Omental fat pad (tissue), 4 donors: Measurements from ENCODE around the gene ABCG5. TPM values are rescaled to one million over a fixed set of nuclear protein-coding genes. Genes with fewer than 3 reads are reported as not detected.

ENCODE experiments used
- ATAC-seq: fragments of 150-250 bp; one replicate; pipeline ENCODE4 v1.9.1; 2016; ENCODE audit warnings: mild to moderate bottlenecking, moderate library complexity; ENCODE audit not compliant: low FRiP score
- DNase-seq: peaks from one replicate; pipeline ENCODE4 v3.0.0-alpha.2; 2019; ENCODE audit warnings: low spot score
- CTCF ChIP-seq, 3 donors: fragments of 450-650 bp; IDR thresholded peaks; one replicate each; pipeline ENCODE4 v1.5.1; 2016 to 2017; ENCODE audit warnings: antibody characterized with exemption in 3 of 3, mild to moderate bottlenecking in 3 of 3, moderate library complexity in 2 of 3
- small RNA-seq: library from RNA; depleted of rRNA; stranded (forward); fragments of <200 nt; gene quantifications from one replicate; pipeline ENCODE3, GENCODE V24; 2016
- total RNA-seq, 4 donors: library from RNA; depleted of rRNA; stranded (reverse); fragments of >200 nt; gene quantifications; one replicate each; pipeline ENCODE4 v1.1.0, GENCODE V29; 2016

The ABCG5 gene
- total RNA-seq, 4 donors from 2014 or later, result not detected

GRCh38 chr2:43764086-43764705 is 74.4 kb downstream of the ABCG5 start:
- ATAC-seq, result no peak
- DNase-seq, result no peak
- TF ChIP-seq CTCF (IDR thresholded peaks at IDR 0.05), result no peak

GRCh38 chr2:43763091-43763490 is 75.5 kb downstream of the ABCG5 start:
- no peak for TF ChIP-seq CTCF (IDR thresholded peaks at IDR 0.05)
- ATAC-seq (no peak), DNase-seq (no peak)

Small RNA genes lying within 50 kb of the gene (small RNA-seq; reads per million reads assigned to genes)
- not detected for gene RN7SKP66

Other genes starting within 250 kb of the ABCG5 start
- 10 to 100 TPM; 32.5 to 41.6 (median 39.0) TPM for gene THADA, start 242.8 kb downstream of the ABCG5 start, total RNA-seq
- gene PLEKHH2, start 201.6 kb downstream of the ABCG5 start, total RNA-seq, result 10 to 100 TPM in 3 of 4 donors, 1 to 10 TPM in 1; 9.8 to 32.3 (median 27.0) TPM
- 1 to 10 TPM in 2 of 4 donors, under 1 TPM in 1, not detected in 1; 0.56 to 2.2 (median 1.2) TPM for gene C1GALT1C1L, start 162.4 kb downstream of the ABCG5 start, total RNA-seq
- 10 to 100 TPM; 13.2 to 24.3 (median 17.1) TPM for gene DYNC2LI1, start 64.8 kb downstream of the ABCG5 start, total RNA-seq
- under 1 TPM in 1 of 4 donors, not detected in 3; 0.16 TPM for gene ABCG8, start 132 bp upstream of the ABCG5 start, total RNA-seq
- gene LRPPRC, start 157.2 kb upstream of the ABCG5 start, total RNA-seq, result 10 to 100 TPM; 47.5 to 87.4 (median 56.3) TPM